Neutrophil (primary cell): ENCODE data around the gene GNA12.
"Not testable (repeated sequence)": the region's sequence is repeated elsewhere in the genome, so short reads cannot be mapped to it uniquely, and the experiment has no call there.

Source experiments
- H3K27ac ChIP-seq: fragments of 200-600 bp; sonication (generic); 2 replicates; pipeline ENCODE4 v1.5.1; 2016; ENCODE audit warnings: mild to moderate bottlenecking, moderate library complexity
- H3K27me3 ChIP-seq: fragments of 200-600 bp; sonication (generic); 2 replicates; pipeline ENCODE4 v1.6.0; 2016; ENCODE audit warnings: mild to moderate bottlenecking
- H3K36me3 ChIP-seq: fragments of 200-600 bp; sonication (generic); 2 replicates; pipeline ENCODE4 v1.5.1; 2017
- H3K4me1 ChIP-seq, 2 experiments: fragments of 200-600 bp in 1 of 2; sonication (generic) in 1 of 2; 1 replicate in 1 of 2; 2 replicates in 1 of 2; pipeline versions ENCODE4 v1.5.1 to v1.6.1; 2013 to 2016; ENCODE audit warnings: low read depth in 1 of 2, low read length in 1 of 2, mild to moderate bottlenecking in 1 of 2, moderate library complexity in 1 of 2; ENCODE audit not compliant: control insufficient read depth in 1 of 2, insufficient read depth in 1 of 2
- H3K4me3 ChIP-seq, 2 experiments: fragments of 200-600 bp in 1 of 2; sonication (generic) in 1 of 2; 1 replicate in 1 of 2; 2 replicates in 1 of 2; pipeline ENCODE4 v1.5.1; 2013 to 2016; ENCODE audit warnings: low read depth in 1 of 2, low read length in 1 of 2, mild to moderate bottlenecking in 1 of 2, moderate library complexity in 1 of 2
- H3K9me3 ChIP-seq: fragments of 200-600 bp; sonication (generic); 2 replicates; pipeline ENCODE4 v1.5.1; 2016
- CTCF ChIP-seq: fragments of 200-600 bp; sonication (generic); IDR thresholded peaks from 2 replicates; pipeline ENCODE4 v1.5.1; 2016; ENCODE audit warnings: antibody characterized with exemption

GNA12 gene

DNA sequence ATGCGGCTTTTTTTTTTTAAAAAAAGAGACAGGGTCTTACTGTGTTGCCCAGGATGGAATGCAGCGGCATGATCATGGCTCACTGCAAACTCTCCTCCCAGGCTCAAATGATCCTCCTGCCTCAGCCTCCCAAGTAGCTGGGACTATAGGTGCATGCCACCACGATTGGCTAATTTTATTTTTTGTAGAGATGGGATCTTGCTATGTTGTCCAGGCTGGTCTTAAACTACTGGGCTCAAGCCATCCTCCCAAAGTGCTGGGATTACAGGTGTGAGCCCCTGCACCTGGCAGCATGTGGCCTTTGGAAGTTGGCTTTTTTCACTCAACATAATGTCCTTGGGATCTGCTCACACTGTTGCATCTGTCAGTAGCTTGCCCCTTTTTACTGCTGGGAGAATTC lies 91.0 kb downstream of the GNA12 start:
- no peak overlapping the region for H3K4me3 ChIP-seq
- H3K4me1 ChIP-seq: no peaks in the 10 kb centered on the region
- no peaks in the 10 kb centered on the region for H3K27me3 ChIP-seq
- no peaks in the 10 kb centered on the region for H3K36me3 ChIP-seq
- TF ChIP-seq CTCF: no peak
- no peak overlapping the region for H3K27ac ChIP-seq
- H3K9me3 ChIP-seq: no peaks in the 10 kb centered on the region

DNA sequence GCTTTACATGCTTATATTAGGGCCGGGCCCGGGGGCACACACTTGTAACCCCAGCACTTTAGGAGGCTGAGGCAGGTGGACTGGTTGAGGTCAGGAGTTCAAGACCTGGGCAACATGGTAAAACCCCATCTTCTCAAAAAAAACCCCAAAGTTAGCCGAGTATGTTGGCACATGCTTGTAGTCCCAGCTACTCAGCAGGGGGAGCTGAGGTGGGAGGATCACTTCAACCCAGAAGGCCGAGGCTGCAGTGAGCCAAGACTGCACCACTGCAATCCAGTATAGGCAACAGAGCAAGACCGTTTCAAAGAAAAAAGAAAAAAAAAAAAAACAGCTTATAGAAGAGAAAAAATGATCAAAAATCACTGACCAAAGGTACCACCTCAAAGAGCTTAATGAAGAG lies 93.0 kb downstream of the GNA12 start:
- no peak overlapping the region for H3K27ac ChIP-seq
- no peaks in the 10 kb centered on the region for H3K36me3 ChIP-seq
- H3K9me3 ChIP-seq: no peaks in the 10 kb centered on the region
- H3K27me3 ChIP-seq: no peaks in the 10 kb centered on the region
- H3K4me1 ChIP-seq: no peaks in the 10 kb centered on the region
- no peak overlapping the region for H3K4me3 ChIP-seq
- no peak for TF ChIP-seq CTCF

DNA sequence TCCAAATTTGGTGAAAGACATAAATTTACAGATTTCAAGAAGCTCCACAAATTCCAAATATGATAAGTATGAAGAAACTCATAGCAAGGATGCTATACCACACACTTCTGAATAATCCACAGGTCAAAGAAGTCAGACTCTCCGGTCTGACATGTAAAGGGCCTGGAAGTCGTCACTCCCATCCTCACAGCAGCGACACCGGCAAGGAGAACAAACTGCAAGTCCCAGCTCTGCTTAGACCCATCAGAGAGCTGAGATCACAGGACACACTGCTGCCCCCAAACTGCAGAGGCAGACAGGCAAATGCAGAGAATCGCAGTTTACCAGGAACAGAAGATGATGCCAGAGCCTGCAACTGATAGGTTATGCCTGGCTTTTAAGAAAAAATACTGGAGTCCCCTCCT lies 94.1 kb downstream of the GNA12 start:
- Histone ChIP-seq H3K27me3 (no peaks in the 10 kb centered on the region), H3K27ac (no peak overlapping the region), H3K36me3 (no peaks in the 10 kb centered on the region), H3K4me3 (no peak overlapping the region), H3K9me3 (no peaks in the 10 kb centered on the region), H3K4me1 (no peaks in the 10 kb centered on the region)
- no peak for TF ChIP-seq CTCF

- not testable (repeated sequence) for H3K4me3 ChIP-seq, H3K27ac ChIP-seq, H3K27me3 ChIP-seq, H3K4me1 ChIP-seq, H3K36me3 ChIP-seq, H3K9me3 ChIP-seq
These were observed 95.4 kb downstream of the GNA12 start for GRCh38 chr7:2748684-2749083.

DNA sequence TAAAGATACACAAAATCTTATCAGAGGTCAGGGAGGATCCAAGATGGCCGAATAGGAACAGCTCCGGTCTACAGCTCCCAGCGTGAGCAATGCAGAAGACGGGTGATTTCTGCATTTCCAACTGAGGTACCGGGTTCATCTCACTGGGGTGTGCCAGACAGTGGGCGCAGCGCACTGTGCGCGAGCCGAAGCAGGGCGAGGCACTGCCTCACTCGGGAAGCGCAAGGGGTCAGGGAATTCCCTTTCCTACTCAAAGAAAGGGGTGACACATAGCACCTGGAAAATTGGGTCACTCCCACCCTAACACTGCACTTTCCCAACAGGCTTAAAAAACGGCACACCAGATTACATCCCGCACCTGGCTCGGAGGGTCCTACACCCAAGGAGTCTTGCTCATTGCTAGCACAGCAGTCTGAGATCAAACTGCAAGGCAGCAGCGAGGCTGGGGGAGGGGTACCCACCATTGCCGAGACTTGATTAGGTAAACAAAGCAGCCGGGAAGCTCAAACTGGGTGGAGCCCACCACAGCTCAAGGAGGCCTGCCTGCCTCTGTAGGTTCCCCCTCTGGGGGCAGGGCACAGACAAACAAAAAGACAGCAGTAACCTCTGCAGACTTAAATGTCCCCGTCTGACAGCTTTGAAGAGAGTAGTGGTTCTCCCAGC lies 100.5 kb downstream of the GNA12 start:
- H3K27ac ChIP-seq, H3K27me3 ChIP-seq, H3K9me3 ChIP-seq, H3K4me1 ChIP-seq, H3K36me3 ChIP-seq, H3K4me3 ChIP-seq: not testable (repeated sequence)

DNA sequence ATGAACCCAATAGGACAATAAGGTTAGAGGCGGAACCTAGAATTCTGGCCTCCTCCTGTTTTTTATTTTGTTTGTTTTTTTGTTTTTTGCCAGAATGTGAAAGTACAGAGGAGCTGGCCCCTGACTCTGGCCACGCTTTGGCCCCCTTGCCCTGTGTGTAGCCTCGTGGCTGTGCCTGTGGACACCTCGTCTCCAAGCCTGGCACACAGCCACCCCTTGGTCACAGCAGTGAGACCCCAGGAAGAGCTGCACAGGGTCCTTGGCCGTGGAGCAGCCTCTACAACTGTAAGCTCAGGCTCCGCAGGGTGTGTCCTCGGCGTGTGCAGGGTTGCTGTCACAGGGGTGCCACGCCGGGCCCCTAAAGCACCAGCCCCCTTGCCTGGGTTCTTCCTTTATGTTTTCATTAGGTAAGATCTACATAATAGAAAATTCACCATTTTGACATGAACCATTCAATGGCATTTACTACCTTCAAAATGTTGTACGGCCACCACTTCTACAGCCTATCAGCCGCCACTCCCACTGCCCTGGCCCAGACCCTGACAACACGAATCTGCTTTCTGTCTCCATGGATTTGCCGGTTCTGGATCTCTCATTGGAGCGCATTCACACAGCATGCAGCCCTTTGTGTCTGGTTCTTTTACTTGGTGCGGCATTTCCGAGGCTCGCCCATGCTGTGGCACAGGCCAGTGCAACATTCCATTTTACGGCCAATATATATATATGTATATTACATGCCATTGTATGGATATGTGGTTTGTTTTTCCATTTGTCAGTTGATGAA lies 105.2 kb downstream of the GNA12 start:
- H3K36me3 ChIP-seq: no peaks in the 10 kb centered on the region
- no peak for TF ChIP-seq CTCF
- no peak overlapping the region for H3K27ac ChIP-seq
- no peak overlapping the region for H3K4me3 ChIP-seq
- no peaks in the 10 kb centered on the region for H3K9me3 ChIP-seq
- H3K27me3 ChIP-seq: peaks cover 4% of the 10 kb centered on the region
- peaks cover 20 to 26% of the 10 kb centered on the region in 2 experiments for H3K4me1 ChIP-seq
